ENCODE measurements around the gene ZNF621.

Gene ZNF621

GRCh38 chr3:40524568-40525285 lies at the start of gene ZNF621:
TSS of gene ZNF621 (plus strand) at chr3:40524960. CDS start at chr3:40525841, 881 bp downstream.
- DNase-seq: peak; percentile 88

- DNase-seq: peak; percentile 60
Observed at GRCh38 chr3:40476478-40477470, 48.0 kb upstream of the ZNF621 start, which contains the start of gene ZNF619. TSS of gene ZNF619 (plus strand) at chr3:40477122. CDS start at chr3:40477980, 858 bp downstream.

- no peak for DNase-seq
Observed at GRCh38 chr3:40477666-40478065, 47.1 kb upstream of the ZNF621 start.

- DNase-seq: no peak
Observed at GRCh38 chr3:40487172-40487571, 37.6 kb upstream of the ZNF621 start.

GRCh38 chr3:40490916-40491315 lies 33.8 kb upstream of the ZNF621 start:
- no peak for DNase-seq

GRCh38 chr3:40494698-40495097 lies 30.1 kb upstream of the ZNF621 start:
- no peak for DNase-seq

GRCh38 chr3:40497288-40497687 lies 27.5 kb upstream of the ZNF621 start:
- no peak for DNase-seq

- no peak for DNase-seq
Observed at GRCh38 chr3:40499952-40500351, 24.8 kb upstream of the ZNF621 start.

GRCh38 chr3:40502034-40502433 lies 22.7 kb upstream of the ZNF621 start:
- no peak for DNase-seq

- peak; percentile 10 for DNase-seq
Observed at GRCh38 chr3:40504636-40505430, 19.9 kb upstream of the ZNF621 start.

GRCh38 chr3:40505599-40506462 lies 18.9 kb upstream of the ZNF621 start, which contains the start of gene ZNF620:
TSS of gene ZNF620 (plus strand) at chr3:40506039. CDS start at chr3:40506353, 314 bp downstream.
- DNase-seq: peak; percentile 54

- no peak for DNase-seq
Observed at GRCh38 chr3:40511031-40511718, 13.6 kb upstream of the ZNF621 start.

GRCh38 chr3:40516201-40516600 lies 8.6 kb upstream of the ZNF621 start:
- DNase-seq: no peak

GRCh38 chr3:40518067-40518466 lies 6.7 kb upstream of the ZNF621 start:
- DNase-seq: no peak

GRCh38 chr3:40518848-40519247 lies 5.9 kb upstream of the ZNF621 start:
- no peak for DNase-seq

- no peak for DNase-seq
Observed at GRCh38 chr3:40521254-40521653, 3.5 kb upstream of the ZNF621 start.

- no peak for DNase-seq
Observed at GRCh38 chr3:40523781-40524180, 979 bp upstream of the ZNF621 start.

GRCh38 chr3:40524222-40524567 lies 565 bp upstream of the ZNF621 start:
- no peak for DNase-seq

GRCh38 chr3:40528426-40528825 lies 3.7 kb downstream of the ZNF621 start:
- DNase-seq: no peak

- no peak for DNase-seq
Observed at GRCh38 chr3:40532252-40532651, 7.5 kb downstream of the ZNF621 start.

- no peak for DNase-seq
Observed at GRCh38 chr3:40534283-40534682, 9.5 kb downstream of the ZNF621 start.
